ENCODE data around the gene MAPKAPK3.
"Not testable (repeated sequence)": the region's sequence is repeated elsewhere in the genome, so short reads cannot be mapped to it uniquely, and the experiment has no call there.

MAPKAPK3 gene

DNA sequence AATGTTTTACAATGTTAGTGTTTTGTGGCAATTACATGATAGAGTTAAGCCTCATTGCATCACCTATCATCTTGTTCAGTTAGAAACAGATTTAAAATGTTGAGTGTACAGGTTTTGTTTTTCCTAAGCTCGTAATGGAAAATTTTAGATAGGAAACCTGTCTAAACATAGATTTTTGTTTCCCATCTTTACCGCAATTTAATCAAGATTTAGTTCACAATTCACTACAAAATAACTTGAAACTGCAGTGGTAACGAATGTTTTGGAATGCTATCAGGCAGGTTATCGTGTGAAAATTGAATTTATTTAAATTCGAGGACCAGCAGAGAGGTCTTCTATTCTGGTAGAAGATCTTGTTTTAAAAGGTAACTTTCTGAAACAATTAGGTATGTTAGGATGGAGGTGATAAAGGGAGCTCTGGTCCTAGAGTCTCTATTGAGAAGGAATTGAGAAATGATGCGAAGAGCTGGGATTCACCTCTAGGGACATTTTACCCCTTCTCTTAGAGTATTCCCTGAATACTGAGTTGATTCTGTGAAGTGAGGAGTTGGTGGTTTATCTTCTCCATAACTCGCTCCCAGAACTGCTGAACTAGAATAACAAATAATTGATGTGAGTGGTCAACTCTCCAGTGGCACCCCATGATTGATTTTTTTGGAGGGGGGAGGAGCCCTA is 59.2 kb downstream of the MAPKAPK3 start:
- DNase-seq (ENCODE audit: extremely low read depth in 1 of 2, low read depth in 1 of 2): no peak

DNA sequence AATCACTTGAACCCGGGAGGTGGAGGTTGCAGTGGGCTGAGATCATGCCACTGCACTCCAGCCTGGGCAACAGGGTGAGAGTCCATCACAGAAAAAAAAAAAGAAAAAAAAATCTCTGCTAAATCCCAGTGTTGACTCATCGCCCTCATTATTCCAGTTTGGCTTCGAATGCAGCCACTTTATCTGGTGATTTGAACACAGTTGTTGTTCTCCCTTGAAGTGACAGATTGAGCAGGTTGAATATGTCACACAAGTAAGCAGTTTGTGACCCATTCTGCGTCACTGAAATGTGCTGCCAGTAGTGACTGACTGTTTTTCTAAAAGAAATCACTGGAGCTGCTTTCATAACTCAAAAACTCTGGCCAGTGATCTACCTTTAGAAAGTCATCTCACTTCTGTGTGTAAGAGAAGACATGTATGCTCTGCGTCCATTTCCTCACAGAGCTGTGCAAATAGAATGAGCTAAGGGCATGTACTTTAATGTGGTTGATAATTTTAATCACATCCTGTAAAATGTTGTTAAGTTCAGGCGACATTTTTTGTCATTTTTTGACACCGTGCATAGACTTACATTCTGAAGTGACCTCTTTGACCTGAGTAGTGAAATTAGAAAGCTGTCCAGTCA is 70.3 kb downstream of the MAPKAPK3 start:
- DNase-seq (ENCODE audit: extremely low read depth in 1 of 2, low read depth in 1 of 2): no peak

DNA sequence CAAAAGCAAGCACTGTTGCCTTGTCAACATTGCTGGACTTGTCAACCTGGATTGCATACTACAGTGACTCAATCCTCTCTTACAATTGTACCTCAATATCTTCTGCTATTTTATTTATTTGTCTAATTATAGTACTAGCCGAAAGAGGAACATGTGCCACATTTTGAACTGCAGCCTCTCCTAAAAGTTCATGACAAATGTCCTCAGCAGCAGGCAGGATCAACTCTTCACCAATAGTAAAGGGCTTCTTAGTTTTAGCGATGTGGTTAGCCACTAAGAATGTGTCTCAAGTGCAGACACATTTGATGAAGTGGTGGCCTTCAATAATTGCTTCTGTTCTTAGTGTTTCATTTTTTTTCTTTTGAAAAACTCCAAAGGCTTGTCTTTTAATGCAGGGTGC is 71.0 kb downstream of the MAPKAPK3 start:
- DNase-seq (ENCODE audit: extremely low read depth in 1 of 2, low read depth in 1 of 2): no peak

GRCh38 chr3:50688602-50689001 is 71.7 kb downstream of the MAPKAPK3 start:
- DNase-seq (ENCODE audit: extremely low read depth in 1 of 2, low read depth in 1 of 2): not testable (repeated sequence)

- DNase-seq (ENCODE audit: extremely low read depth in 1 of 2, low read depth in 1 of 2): no peak
Measured at GRCh38 chr3:50689558-50689957, 72.6 kb downstream of the MAPKAPK3 start.

- DNase-seq (ENCODE audit: extremely low read depth in 1 of 2, low read depth in 1 of 2): no peak
Measured at GRCh38 chr3:50695031-50695430, 78.1 kb downstream of the MAPKAPK3 start.

GRCh38 chr3:50696276-50696675 is 79.3 kb downstream of the MAPKAPK3 start:
- DNase-seq (ENCODE audit: extremely low read depth in 1 of 2, low read depth in 1 of 2): no peak

GRCh38 chr3:50698269-50698668 is 81.3 kb downstream of the MAPKAPK3 start:
- DNase-seq (ENCODE audit: extremely low read depth in 1 of 2, low read depth in 1 of 2): no peak

Measured in activated CD8-positive, alpha-beta memory T cell treated with anti-CD3 and anti-CD28 coated beads for 1 hour (primary cell).